CD14-positive monocyte (primary cell): ENCODE results near the gene FASTK. TPM values are rescaled to one million over a fixed set of nuclear protein-coding genes. Genes with fewer than 3 reads are reported as not detected.

Experiments
- DNase-seq, 3 donors: peaks; one replicate each; pipeline ENCODE4 v3.0.0-alpha.2; 2011 to 2022
- H2AFZ ChIP-seq: 2 replicates; pipeline ENCODE4 v1.6.0; 2012; ENCODE audit warnings: mild to moderate bottlenecking, low read depth, low read length, inconsistent platforms; ENCODE audit not compliant: insufficient read depth, poor library complexity, severe bottlenecking
- H3K27ac ChIP-seq, 2 donors: 1 replicate in 1 of 2; 2 replicates in 1 of 2; pipeline ENCODE4 v1.5.1; 2012 to 2013; ENCODE audit warnings: low read length in 2 of 2, control low read depth in 1 of 2, inconsistent platforms in 1 of 2, low read depth in 1 of 2, mild to moderate bottlenecking in 1 of 2
- H3K27me3 ChIP-seq, 2 donors: one replicate each; pipeline versions ENCODE4 v1.6.0 to v1.6.1; 2011 to 2013; ENCODE audit warnings: low read length in 2 of 2; ENCODE audit not compliant: control insufficient read depth in 2 of 2, insufficient read depth in 2 of 2
- H3K36me3 ChIP-seq, 2 donors: replicated peaks in 1 of 2; 1 replicate in 1 of 2; 2 replicates in 1 of 2; pipeline versions ENCODE4 v1.5.1 to v1.6.1; 2012 to 2013; ENCODE audit warnings: low read length in 2 of 2, control low read depth in 1 of 2, inconsistent platforms in 1 of 2, mild to moderate bottlenecking in 1 of 2; ENCODE audit not compliant: insufficient read depth in 2 of 2, control insufficient read depth in 1 of 2
- H3K4me1 ChIP-seq, 2 donors: 1 replicate in 1 of 2; 2 replicates in 1 of 2; pipeline versions ENCODE4 v1.5.1 to v1.6.1; 2012 to 2013; ENCODE audit warnings: low read length in 2 of 2, control low read depth in 1 of 2, inconsistent platforms in 1 of 2, mild to moderate bottlenecking in 1 of 2, moderate library complexity in 1 of 2; ENCODE audit not compliant: insufficient read depth in 2 of 2, control insufficient read depth in 1 of 2
- H3K4me2 ChIP-seq: replicated peaks from 2 replicates; pipeline ENCODE3; 2012; ENCODE audit warnings: low read length, moderate library complexity, mild to moderate bottlenecking; ENCODE audit not compliant: poor library complexity, severe bottlenecking; ENCODE audit errors: extremely low read depth
- H3K4me3 ChIP-seq, 3 experiments: fragments of 200-600 bp in 1 of 3; sonication (generic) in 1 of 3; replicated peaks in 1 of 3; 1 replicate in 2 of 3; 2 replicates in 1 of 3; pipeline ENCODE4 v1.5.1; 2011 to 2013; ENCODE audit warnings: low read length in 3 of 3, mild to moderate bottlenecking in 3 of 3, control low read depth in 2 of 3, low read depth in 2 of 3, inconsistent platforms in 1 of 3, moderate library complexity in 1 of 3
- H3K79me2 ChIP-seq: 2 replicates; pipeline ENCODE4 v1.6.0; 2012; ENCODE audit warnings: mild to moderate bottlenecking, control low read depth, inconsistent platforms, low read length, moderate library complexity; ENCODE audit not compliant: insufficient read depth
- H3K9ac ChIP-seq: 2 replicates; pipeline ENCODE4 v1.6.0; 2017; ENCODE audit warnings: low read length, mild to moderate bottlenecking; ENCODE audit not compliant: insufficient read depth, poor library complexity, severe bottlenecking
- H3K9me3 ChIP-seq, 2 donors: replicated peaks in 1 of 2; 1 replicate in 1 of 2; 2 replicates in 1 of 2; pipeline versions ENCODE4 v1.5.1 to v1.6.1; 2012 to 2013; ENCODE audit warnings: low read length in 2 of 2, control low read depth in 1 of 2; ENCODE audit not compliant: control insufficient read depth in 1 of 2, insufficient read depth in 1 of 2
- H4K20me1 ChIP-seq: 2 replicates; pipeline ENCODE4 v1.6.0; 2012; ENCODE audit warnings: mild to moderate bottlenecking, low read length, control low read depth, moderate library complexity; ENCODE audit not compliant: insufficient read depth
- H3K27ac Mint-ChIP-seq, 7 donors: one replicate each; pipeline ENCODE4 v1.8.0; 2020; ENCODE audit warnings: mild to moderate bottlenecking in 7 of 7, mixed read lengths in 7 of 7, moderate library complexity in 6 of 7, inconsistent platforms in 2 of 7
- H3K27me3 Mint-ChIP-seq, 3 donors: one replicate each; pipeline ENCODE4 v1.8.0; 2021 to 2022; ENCODE audit warnings: low read depth in 3 of 3, mild to moderate bottlenecking in 3 of 3, mixed read lengths in 3 of 3, moderate library complexity in 3 of 3, inconsistent platforms in 1 of 3
- H3K36me3 Mint-ChIP-seq, 2 donors: one replicate each; pipeline ENCODE4 v1.8.0; 2020; ENCODE audit warnings: mixed read lengths in 2 of 2, inconsistent platforms in 1 of 2, mild to moderate bottlenecking in 1 of 2
- H3K4me1 Mint-ChIP-seq: one replicate; pipeline ENCODE4 v1.8.0; 2020; ENCODE audit warnings: mild to moderate bottlenecking, mixed read lengths
- H3K4me3 Mint-ChIP-seq, 2 donors: one replicate each; pipeline ENCODE4 v1.8.0; 2020; ENCODE audit warnings: mild to moderate bottlenecking in 2 of 2, mixed read lengths in 2 of 2, moderate library complexity in 1 of 2
- H3K9me3 Mint-ChIP-seq, 7 donors: one replicate each; pipeline ENCODE4 v1.8.0; 2020 to 2022; ENCODE audit warnings: mixed read lengths in 7 of 7, mild to moderate bottlenecking in 6 of 7, moderate library complexity in 6 of 7, inconsistent platforms in 2 of 7
- CTCF ChIP-seq: fragments of 200-600 bp; IDR thresholded peaks from one replicate; pipeline ENCODE4 v1.8.0; 2022; ENCODE audit warnings: antibody characterized with exemption, mild to moderate bottlenecking
- WGBS: methylation state at CpG from one replicate; pipeline ENCODE4 v1.1.5; 2013; ENCODE audit warnings: missing lambda C conversion rate; ENCODE audit not compliant: insufficient coverage; 5-methylcytosine and 5-hydroxymethylcytosine counted together
- intact Hi-C, 2 donors: fragments of 100-400 bp; cut with micrococcal nuclease; formaldehyde crosslinking; loops; one replicate each; pipeline versions ENCODE4 v1.15.0 to v1.15.1; 2023
- polyA plus RNA-seq, 3 donors: library from polyadenylated mRNA; depleted of rRNA in 1 of 3; unstranded in 2 of 3; stranded (reverse) in 1 of 3; fragments of 300-500 nt in 2 of 3; fragments of >200 nt in 1 of 3; fragmentation: Illumina TruSeq in 2 of 3; gene quantifications; 1 replicate in 2 of 3; 2 replicates in 1 of 3; pipeline ENCODE4 v1.2.3, GENCODE V29; 2012 to 2021

FASTK gene
- polyA plus RNA-seq, 3 donors, result 34.7 to 110 (median 38.6) TPM

- no peak for TF ChIP-seq CTCF
- no peak overlapping the region for H3K9ac ChIP-seq
- Mint-ChIP-seq H3K27ac (peak overlapping the region; percentile 74 to 94 (median 87)), H3K9me3 (peaks cover 0 to 3% (median 0%) of the 10 kb centered on the region in 7 donors), H3K36me3 (peaks cover 3 to 5% of the 10 kb centered on the region in 2 donors), H3K4me1 (peaks cover 56% of the 10 kb centered on the region), H3K4me3 (peak overlapping the region; percentile 77 to 86), H3K27me3 (peaks cover 0 to 2% (median 0%) of the 10 kb centered on the region in 3 donors)
- peak overlapping the region; percentile 81 for H3K4me2 ChIP-seq
- H2AFZ ChIP-seq, result peak overlapping the region; percentile 77
- H3K27me3 ChIP-seq, result no peaks in the 10 kb centered on the region
- H3K79me2 ChIP-seq, result peaks cover 36% of the 10 kb centered on the region
- H3K4me1 ChIP-seq, result peaks cover 65 to 83% of the 10 kb centered on the region in 2 donors
- intact Hi-C loops, result loop anchor here in 1 of 2 donors (10.0 kb wide), 2 partner anchors 301 to 711 kb away; partner anchors contain the start of gene ZNF775
- no peaks in the 10 kb centered on the region for H3K9me3 ChIP-seq
- peak overlapping the region; percentile 74 to 79 for H3K27ac ChIP-seq
- DNase-seq, result no peak
- H4K20me1 ChIP-seq, result peaks cover 33% of the 10 kb centered on the region
- no peaks in the 10 kb centered on the region for H3K36me3 ChIP-seq
- WGBS, result 42% methylated on average over 5 of the region's 5 CpGs
- peak overlapping the region; percentile 36 to 74 (median 46) for H3K4me3 ChIP-seq
Measured at GRCh38 chr7:151085329-151085690, 4.7 kb upstream of the FASTK start.

GRCh38 chr7:151083824-151084160, 3.2 kb upstream of the FASTK start:
- Histone ChIP-seq H2AFZ (peak overlapping the region; percentile 72), H3K4me1 (peaks cover 60 to 81% of the 10 kb centered on the region in 2 donors), H3K27me3 (no peaks in the 10 kb centered on the region), H3K79me2 (peaks cover 42% of the 10 kb centered on the region), H3K4me2 (peak overlapping the region; percentile 86), H4K20me1 (peaks cover 33% of the 10 kb centered on the region), H3K36me3 (no peaks in the 10 kb centered on the region), H3K27ac (peak overlapping the region in 1 of 2 donors; percentile 81), H3K9ac (no peak overlapping the region), H3K9me3 (no peaks in the 10 kb centered on the region), H3K4me3 (peak overlapping the region in 2 of 3 experiments; percentile 59 to 88)
- no peak for TF ChIP-seq CTCF
- peaks cover 0 to 2% (median 0%) of the 10 kb centered on the region in 3 donors for H3K27me3 Mint-ChIP-seq
- H3K9me3 Mint-ChIP-seq, result peaks cover 0 to 2% (median 0%) of the 10 kb centered on the region in 7 donors
- intact Hi-C loops, result loop anchor here in 1 of 2 donors (10.0 kb wide), 2 partner anchors 299 to 709 kb away; partner anchors contain the start of gene ZNF775
- no peak for DNase-seq
- 0% methylated on average over 1 of the region's 3 CpGs for WGBS
- H3K36me3 Mint-ChIP-seq, result peaks cover 0 to 2% of the 10 kb centered on the region in 2 donors
- peaks cover 50% of the 10 kb centered on the region for H3K4me1 Mint-ChIP-seq
- H3K27ac Mint-ChIP-seq, result peak overlapping the region in 6 of 7 donors; percentile 25 to 86 (median 64)
- peak overlapping the region in 1 of 2 donors; percentile 84 for H3K4me3 Mint-ChIP-seq
